CD4-positive, alpha-beta T cell treated with Interleukin-21 for 1 hour (primary cell): Measurements from ENCODE around the gene FBXL4.

ENCODE experiments used
- DNase-seq: peaks from one replicate; pipeline ENCODE4 v3.0.0-alpha.2; 2020

Gene FBXL4

GRCh38 chr6:98824162-98824901 lies 123.4 kb downstream of the FBXL4 start:
- DNase-seq, result no peak

- DNase-seq, result no peak
Observed at GRCh38 chr6:98823428-98824161, 124.2 kb downstream of the FBXL4 start.

- no peak for DNase-seq
Observed at GRCh38 chr6:98821756-98822405, 125.9 kb downstream of the FBXL4 start.
